CD14-positive monocyte (primary cell): ENCODE results near the gene CDH18. TPM values are rescaled to one million over a fixed set of nuclear protein-coding genes. Genes with fewer than 3 reads are reported as not detected.

ENCODE experiments used
- DNase-seq, 3 donors: peaks; one replicate each; pipeline ENCODE4 v3.0.0-alpha.2; 2011 to 2022
- H2AFZ ChIP-seq: 2 replicates; pipeline ENCODE4 v1.6.0; 2012; ENCODE audit warnings: mild to moderate bottlenecking, low read depth, low read length, inconsistent platforms; ENCODE audit not compliant: insufficient read depth, poor library complexity, severe bottlenecking
- H3K27ac ChIP-seq, 2 donors: 1 replicate in 1 of 2; 2 replicates in 1 of 2; pipeline ENCODE4 v1.5.1; 2012 to 2013; ENCODE audit warnings: low read length in 2 of 2, control low read depth in 1 of 2, inconsistent platforms in 1 of 2, low read depth in 1 of 2, mild to moderate bottlenecking in 1 of 2
- H3K27me3 ChIP-seq, 2 donors: one replicate each; pipeline versions ENCODE4 v1.6.0 to v1.6.1; 2011 to 2013; ENCODE audit warnings: low read length in 2 of 2; ENCODE audit not compliant: control insufficient read depth in 2 of 2, insufficient read depth in 2 of 2
- H3K36me3 ChIP-seq, 2 donors: replicated peaks in 1 of 2; 1 replicate in 1 of 2; 2 replicates in 1 of 2; pipeline versions ENCODE4 v1.5.1 to v1.6.1; 2012 to 2013; ENCODE audit warnings: low read length in 2 of 2, control low read depth in 1 of 2, inconsistent platforms in 1 of 2, mild to moderate bottlenecking in 1 of 2; ENCODE audit not compliant: insufficient read depth in 2 of 2, control insufficient read depth in 1 of 2
- H3K4me1 ChIP-seq, 2 donors: 1 replicate in 1 of 2; 2 replicates in 1 of 2; pipeline versions ENCODE4 v1.5.1 to v1.6.1; 2012 to 2013; ENCODE audit warnings: low read length in 2 of 2, control low read depth in 1 of 2, inconsistent platforms in 1 of 2, mild to moderate bottlenecking in 1 of 2, moderate library complexity in 1 of 2; ENCODE audit not compliant: insufficient read depth in 2 of 2, control insufficient read depth in 1 of 2
- H3K4me2 ChIP-seq: replicated peaks from 2 replicates; pipeline ENCODE3; 2012; ENCODE audit warnings: low read length, moderate library complexity, mild to moderate bottlenecking; ENCODE audit not compliant: poor library complexity, severe bottlenecking; ENCODE audit errors: extremely low read depth
- H3K4me3 ChIP-seq, 3 experiments: fragments of 200-600 bp in 1 of 3; sonication (generic) in 1 of 3; replicated peaks in 1 of 3; 1 replicate in 2 of 3; 2 replicates in 1 of 3; pipeline ENCODE4 v1.5.1; 2011 to 2013; ENCODE audit warnings: low read length in 3 of 3, mild to moderate bottlenecking in 3 of 3, control low read depth in 2 of 3, low read depth in 2 of 3, inconsistent platforms in 1 of 3, moderate library complexity in 1 of 3
- H3K79me2 ChIP-seq: 2 replicates; pipeline ENCODE4 v1.6.0; 2012; ENCODE audit warnings: mild to moderate bottlenecking, control low read depth, inconsistent platforms, low read length, moderate library complexity; ENCODE audit not compliant: insufficient read depth
- H3K9ac ChIP-seq: 2 replicates; pipeline ENCODE4 v1.6.0; 2017; ENCODE audit warnings: low read length, mild to moderate bottlenecking; ENCODE audit not compliant: insufficient read depth, poor library complexity, severe bottlenecking
- H3K9me3 ChIP-seq, 2 donors: replicated peaks in 1 of 2; 1 replicate in 1 of 2; 2 replicates in 1 of 2; pipeline versions ENCODE4 v1.5.1 to v1.6.1; 2012 to 2013; ENCODE audit warnings: low read length in 2 of 2, control low read depth in 1 of 2; ENCODE audit not compliant: control insufficient read depth in 1 of 2, insufficient read depth in 1 of 2
- H4K20me1 ChIP-seq: 2 replicates; pipeline ENCODE4 v1.6.0; 2012; ENCODE audit warnings: mild to moderate bottlenecking, low read length, control low read depth, moderate library complexity; ENCODE audit not compliant: insufficient read depth
- H3K27ac Mint-ChIP-seq, 7 donors: one replicate each; pipeline ENCODE4 v1.8.0; 2020; ENCODE audit warnings: mild to moderate bottlenecking in 7 of 7, mixed read lengths in 7 of 7, moderate library complexity in 6 of 7, inconsistent platforms in 2 of 7
- H3K27me3 Mint-ChIP-seq, 3 donors: one replicate each; pipeline ENCODE4 v1.8.0; 2021 to 2022; ENCODE audit warnings: low read depth in 3 of 3, mild to moderate bottlenecking in 3 of 3, mixed read lengths in 3 of 3, moderate library complexity in 3 of 3, inconsistent platforms in 1 of 3
- H3K36me3 Mint-ChIP-seq, 2 donors: one replicate each; pipeline ENCODE4 v1.8.0; 2020; ENCODE audit warnings: mixed read lengths in 2 of 2, inconsistent platforms in 1 of 2, mild to moderate bottlenecking in 1 of 2
- H3K4me1 Mint-ChIP-seq: one replicate; pipeline ENCODE4 v1.8.0; 2020; ENCODE audit warnings: mild to moderate bottlenecking, mixed read lengths
- H3K4me3 Mint-ChIP-seq, 2 donors: one replicate each; pipeline ENCODE4 v1.8.0; 2020; ENCODE audit warnings: mild to moderate bottlenecking in 2 of 2, mixed read lengths in 2 of 2, moderate library complexity in 1 of 2
- H3K9me3 Mint-ChIP-seq, 7 donors: one replicate each; pipeline ENCODE4 v1.8.0; 2020 to 2022; ENCODE audit warnings: mixed read lengths in 7 of 7, mild to moderate bottlenecking in 6 of 7, moderate library complexity in 6 of 7, inconsistent platforms in 2 of 7
- WGBS: methylation state at CpG from one replicate; pipeline ENCODE4 v1.1.5; 2013; ENCODE audit warnings: missing lambda C conversion rate; ENCODE audit not compliant: insufficient coverage; 5-methylcytosine and 5-hydroxymethylcytosine counted together
- intact Hi-C, 2 donors: fragments of 100-400 bp; cut with micrococcal nuclease; formaldehyde crosslinking; loops; one replicate each; pipeline versions ENCODE4 v1.15.0 to v1.15.1; 2023
- polyA plus RNA-seq, 3 donors: library from polyadenylated mRNA; depleted of rRNA in 1 of 3; unstranded in 2 of 3; stranded (reverse) in 1 of 3; fragments of 300-500 nt in 2 of 3; fragments of >200 nt in 1 of 3; fragmentation: Illumina TruSeq in 2 of 3; gene quantifications; 1 replicate in 2 of 3; 2 replicates in 1 of 3; pipeline ENCODE4 v1.2.3, GENCODE V29; 2012 to 2021
- TF ChIP-seq, protein P1 (sequence below): fragments of 200-600 bp; IDR thresholded peaks from one replicate; pipeline ENCODE4 v1.8.0; 2022; ENCODE audit warnings: antibody characterized with exemption, mild to moderate bottlenecking

Gene CDH18
- polyA plus RNA-seq, 3 donors = not detected

DNA sequence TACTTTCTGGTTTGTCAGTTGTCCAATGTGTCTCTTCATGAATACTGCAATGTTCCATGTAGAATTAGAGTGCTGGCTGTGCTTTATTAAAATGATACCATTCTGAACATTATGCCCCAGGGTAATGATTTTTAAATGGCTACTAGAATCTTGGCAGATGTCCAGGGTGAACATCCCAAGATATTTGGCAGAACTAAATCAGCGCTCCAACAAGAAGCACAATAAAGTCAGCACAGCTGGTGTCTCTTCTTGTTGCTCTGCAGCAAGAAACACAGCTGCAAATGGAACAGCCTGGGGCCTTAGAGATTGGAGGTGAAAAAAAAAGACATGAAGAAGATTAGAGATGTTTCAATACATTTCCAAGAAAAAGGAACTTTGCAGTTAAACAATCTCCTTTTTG lies 248.3 kb downstream of the CDH18 start:
- Histone ChIP-seq H4K20me1 (no peaks in the 10 kb centered on the region), H3K9ac (no peak overlapping the region), H3K4me2 (no peak overlapping the region), H2AFZ (no peak overlapping the region), H3K9me3 (peaks cover 0 to 3% of the 10 kb centered on the region in 2 donors), H3K36me3 (no peaks in the 10 kb centered on the region), H3K4me3 (no peak overlapping the region), H3K79me2 (no peaks in the 10 kb centered on the region), H3K4me1 (no peaks in the 10 kb centered on the region), H3K27me3 (no peaks in the 10 kb centered on the region), H3K27ac (no peak overlapping the region)
- H3K9me3 Mint-ChIP-seq = peaks cover 2 to 6% (median 3%) of the 10 kb centered on the region in 7 donors
- intact Hi-C loops = no loop called here
- H3K4me3 Mint-ChIP-seq = no peak overlapping the region
- DNase-seq = no peak
- H3K27me3 Mint-ChIP-seq = peaks cover 0 to 3% (median 0%) of the 10 kb centered on the region in 3 donors
- TF ChIP-seq, protein P1, sequence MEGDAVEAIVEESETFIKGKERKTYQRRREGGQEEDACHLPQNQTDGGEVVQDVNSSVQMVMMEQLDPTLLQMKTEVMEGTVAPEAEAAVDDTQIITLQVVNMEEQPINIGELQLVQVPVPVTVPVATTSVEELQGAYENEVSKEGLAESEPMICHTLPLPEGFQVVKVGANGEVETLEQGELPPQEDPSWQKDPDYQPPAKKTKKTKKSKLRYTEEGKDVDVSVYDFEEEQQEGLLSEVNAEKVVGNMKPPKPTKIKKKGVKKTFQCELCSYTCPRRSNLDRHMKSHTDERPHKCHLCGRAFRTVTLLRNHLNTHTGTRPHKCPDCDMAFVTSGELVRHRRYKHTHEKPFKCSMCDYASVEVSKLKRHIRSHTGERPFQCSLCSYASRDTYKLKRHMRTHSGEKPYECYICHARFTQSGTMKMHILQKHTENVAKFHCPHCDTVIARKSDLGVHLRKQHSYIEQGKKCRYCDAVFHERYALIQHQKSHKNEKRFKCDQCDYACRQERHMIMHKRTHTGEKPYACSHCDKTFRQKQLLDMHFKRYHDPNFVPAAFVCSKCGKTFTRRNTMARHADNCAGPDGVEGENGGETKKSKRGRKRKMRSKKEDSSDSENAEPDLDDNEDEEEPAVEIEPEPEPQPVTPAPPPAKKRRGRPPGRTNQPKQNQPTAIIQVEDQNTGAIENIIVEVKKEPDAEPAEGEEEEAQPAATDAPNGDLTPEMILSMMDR = no peak
- no CpG with 5 or more reads among the region's 1 CpG for WGBS
- H3K27ac Mint-ChIP-seq = no peak overlapping the region
- H3K4me1 Mint-ChIP-seq = no peaks in the 10 kb centered on the region
- no peaks in the 10 kb centered on the region for H3K36me3 Mint-ChIP-seq

DNA sequence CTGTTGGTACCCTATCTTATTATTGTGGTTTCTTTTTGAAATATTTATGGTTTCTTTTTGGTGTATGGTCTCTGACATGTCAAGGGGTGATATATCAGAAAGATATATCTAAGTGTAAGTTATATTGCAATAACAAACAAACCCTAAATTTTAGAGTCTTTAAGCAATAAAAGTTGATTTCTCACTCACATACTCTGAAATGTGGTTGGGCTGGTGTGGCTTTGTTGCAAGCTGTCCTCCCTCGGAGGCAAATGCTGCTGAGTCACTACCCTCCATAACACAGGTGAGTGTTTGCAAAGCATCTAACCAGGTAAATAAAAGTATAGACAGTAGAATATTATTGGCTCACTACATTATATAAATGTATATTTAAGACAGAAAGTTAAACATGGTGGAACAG lies 253.2 kb downstream of the CDH18 start:
- Mint-ChIP-seq H3K36me3 (no peaks in the 10 kb centered on the region), H3K9me3 (peaks cover 3 to 11% (median 9%) of the 10 kb centered on the region in 7 donors), H3K27me3 (no peaks in the 10 kb centered on the region), H3K4me3 (no peak overlapping the region), H3K27ac (no peak overlapping the region), H3K4me1 (no peaks in the 10 kb centered on the region)
- intact Hi-C loops = no loop called here
- H3K79me2 ChIP-seq = no peaks in the 10 kb centered on the region
- no peak overlapping the region for H3K4me2 ChIP-seq
- no peaks in the 10 kb centered on the region for H3K36me3 ChIP-seq
- TF ChIP-seq, protein P1 = no peak
- no peaks in the 10 kb centered on the region for H4K20me1 ChIP-seq
- H3K9me3 ChIP-seq = peaks cover 8 to 21% of the 10 kb centered on the region in 2 donors
- no peaks in the 10 kb centered on the region for H3K4me1 ChIP-seq
- H2AFZ ChIP-seq = no peak overlapping the region
- H3K9ac ChIP-seq = no peak overlapping the region
- WGBS = no CpG with 5 or more reads among the region's 1 CpG
- no peaks in the 10 kb centered on the region for H3K27me3 ChIP-seq
- no peak overlapping the region for H3K27ac ChIP-seq
- no peak for DNase-seq
- H3K4me3 ChIP-seq = no peak overlapping the region
